Keratinocyte (primary cell): ENCODE results near the gene ZDHHC18. TPM values are rescaled to one million over a fixed set of nuclear protein-coding genes. Genes with fewer than 3 reads are reported as not detected.
A peak's percentile ranks its signal among the peaks of the same experiment; 100 is the strongest.

Experiments used
- DNase-seq: peaks from one replicate; pipeline ENCODE4 v3.0.0-alpha.2; 2011; ENCODE audit warnings: low read depth, missing footprints, low spot score
- FAIRE-seq: peaks from 2 replicates; lab custom pipeline; 2011; peaks lifted over from hg19 to GRCh38; lab: Jason Lieb, UNC
- H2AFZ ChIP-seq: 2 replicates; pipeline ENCODE4 v1.6.0; 2012; ENCODE audit warnings: low read length, control low read depth, inconsistent platforms; ENCODE audit not compliant: control insufficient read depth
- H3K27ac ChIP-seq: 2 replicates; pipeline ENCODE4 v1.5.1; 2011; ENCODE audit warnings: low read length; ENCODE audit not compliant: control insufficient read depth, insufficient read depth
- H3K27me3 ChIP-seq: 3 replicates; pipeline ENCODE4 v1.6.0; 2011; ENCODE audit warnings: low read length; ENCODE audit not compliant: control insufficient read depth, insufficient read depth; ENCODE audit errors: extremely low read depth
- H3K36me3 ChIP-seq, 2 experiments: 2 replicates in 1 of 2; 3 replicates in 1 of 2; pipeline ENCODE4 v1.5.1; 2011; ENCODE audit warnings: low read length in 2 of 2, mild to moderate bottlenecking in 1 of 2; ENCODE audit not compliant: control insufficient read depth in 2 of 2, insufficient read depth in 2 of 2; ENCODE audit errors: extremely low read depth in 1 of 2
- H3K4me1 ChIP-seq: 3 replicates; pipeline ENCODE4 v1.5.1; 2011; ENCODE audit warnings: low read length; ENCODE audit not compliant: control insufficient read depth, insufficient read depth; ENCODE audit errors: extremely low read depth
- H3K4me2 ChIP-seq: 3 replicates; pipeline ENCODE4 v1.6.0; 2011; ENCODE audit warnings: low read depth, low read length; ENCODE audit not compliant: control insufficient read depth, insufficient read depth; ENCODE audit errors: extremely low read depth
- H3K4me3 ChIP-seq, 3 experiments: fragments of 200-600 bp in 1 of 3; sonication (generic) in 1 of 3; 2 replicates in 2 of 3; 3 replicates in 1 of 3; pipeline ENCODE4 v1.5.1; 2011 to 2016; ENCODE audit warnings: low read length in 3 of 3, mild to moderate bottlenecking in 3 of 3, control low read depth in 2 of 3, inconsistent platforms in 1 of 3, low read depth in 1 of 3, mixed read lengths in 1 of 3, mixed run types in 1 of 3, moderate library complexity in 1 of 3; ENCODE audit not compliant: control insufficient read depth in 2 of 3, insufficient read depth in 2 of 3; ENCODE audit errors: extremely low read depth in 1 of 3
- H3K79me2 ChIP-seq: 2 replicates; pipeline ENCODE4 v1.6.0; 2012; ENCODE audit warnings: low read length; ENCODE audit not compliant: control insufficient read depth, insufficient read depth
- H3K9ac ChIP-seq: 3 replicates; pipeline ENCODE4 v1.6.0; 2011; ENCODE audit warnings: low read length; ENCODE audit not compliant: control insufficient read depth, insufficient read depth; ENCODE audit errors: extremely low read depth
- H3K9me1 ChIP-seq: 3 replicates; pipeline ENCODE4 v1.6.0; 2011; ENCODE audit warnings: low read length; ENCODE audit not compliant: control insufficient read depth, insufficient read depth; ENCODE audit errors: extremely low read depth
- H3K9me3 ChIP-seq: 2 replicates; pipeline ENCODE4 v1.5.1; 2012; ENCODE audit warnings: low read depth, low read length; ENCODE audit not compliant: control insufficient read depth
- H4K20me1 ChIP-seq: 3 replicates; pipeline ENCODE4 v1.6.0; 2011; ENCODE audit warnings: low read length; ENCODE audit not compliant: control insufficient read depth, insufficient read depth; ENCODE audit errors: extremely low read depth
- CTCF ChIP-seq, 3 experiments: IDR thresholded peaks in 1 of 3; conservative IDR thresholded peaks in 1 of 3; optimal IDR thresholded peaks in 1 of 3; 2 replicates in 2 of 3; 3 replicates in 1 of 3; pipeline versions ENCODE3 to v1.5.1; 2011; ENCODE audit warnings: low read length in 3 of 3, mild to moderate bottlenecking in 3 of 3, moderate library complexity in 2 of 3, control low read depth in 1 of 3, inconsistent platforms in 1 of 3; ENCODE audit not compliant: insufficient read depth in 2 of 3; ENCODE audit errors: extremely low read depth in 1 of 3
- EZH2 ChIP-seq: IDR thresholded peaks from one replicate; pipeline ENCODE4 v1.6.1; 2012; ENCODE audit warnings: inconsistent platforms, mild to moderate bottlenecking, low read length, moderate library complexity
- dilution Hi-C: fragments of 300-500 bp; cut with MboI; formaldehyde crosslinking; loops from one replicate; pipeline ENCODE4 v1.7.0; 2020; ENCODE audit warnings: low sequenced_read_pairs; ENCODE audit not compliant: extremely low pct_ligation_motif_present
- polyA minus RNA-seq, 3 experiments: library from RNA; depleted of rRNA, polyadenylated mRNA; stranded (reverse); fragments of >200 nt; gene quantifications; 1 replicate in 1 of 3; 2 replicates in 1 of 3; 3 replicates in 1 of 3; pipeline ENCODE4 v1.2.3, GENCODE V29; 2011
- polyA plus RNA-seq, 5 experiments: library from polyadenylated mRNA; depleted of rRNA in 3 of 5; stranded (reverse) in 3 of 5; stranded (forward) in 1 of 5; unstranded in 1 of 5; fragments of >200 nt; gene quantifications; 1 replicate in 1 of 5; 2 replicates in 3 of 5; 3 replicates in 1 of 5; pipeline versions ENCODE4 v1.2.1 to v1.2.3, GENCODE V29; 2011 to 2012; ENCODE audit warnings: missing spikeins in 2 of 5, low read depth in 1 of 5, low replicate concordance in 1 of 5

Gene ZDHHC18, protein sequence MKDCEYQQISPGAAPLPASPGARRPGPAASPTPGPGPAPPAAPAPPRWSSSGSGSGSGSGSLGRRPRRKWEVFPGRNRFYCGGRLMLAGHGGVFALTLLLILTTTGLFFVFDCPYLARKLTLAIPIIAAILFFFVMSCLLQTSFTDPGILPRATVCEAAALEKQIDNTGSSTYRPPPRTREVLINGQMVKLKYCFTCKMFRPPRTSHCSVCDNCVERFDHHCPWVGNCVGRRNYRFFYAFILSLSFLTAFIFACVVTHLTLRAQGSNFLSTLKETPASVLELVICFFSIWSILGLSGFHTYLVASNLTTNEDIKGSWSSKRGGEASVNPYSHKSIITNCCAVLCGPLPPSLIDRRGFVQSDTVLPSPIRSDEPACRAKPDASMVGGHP
- polyA plus RNA-seq: 18.1 to 32.0 TPM (median 22.6 TPM) in 3 replicates
- 14.0 TPM for polyA plus RNA-seq (2011; ENCODE audit: low read depth)
- polyA plus RNA-seq (2011; cell fraction: cytosol; rRNA removed): 22.3 and 28.7 TPM in 2 replicates
- 27.8 and 32.9 TPM in 2 replicates for polyA plus RNA-seq (2011; cell fraction: nucleus; rRNA removed)
- polyA plus RNA-seq (2012; ENCODE audit: low replicate concordance): 16.3 and 18.4 TPM in 2 replicates
- polyA minus RNA-seq: 21.5 to 62.9 TPM (median 45.1 TPM) in 3 replicates
- 14.4 TPM for polyA minus RNA-seq (2011; cell fraction: cytosol; rRNA and poly(A)+ RNA removed)
- polyA minus RNA-seq (2011; cell fraction: nucleus; rRNA and poly(A)+ RNA removed): 11.0 and 11.9 TPM in 2 replicates

DNA sequence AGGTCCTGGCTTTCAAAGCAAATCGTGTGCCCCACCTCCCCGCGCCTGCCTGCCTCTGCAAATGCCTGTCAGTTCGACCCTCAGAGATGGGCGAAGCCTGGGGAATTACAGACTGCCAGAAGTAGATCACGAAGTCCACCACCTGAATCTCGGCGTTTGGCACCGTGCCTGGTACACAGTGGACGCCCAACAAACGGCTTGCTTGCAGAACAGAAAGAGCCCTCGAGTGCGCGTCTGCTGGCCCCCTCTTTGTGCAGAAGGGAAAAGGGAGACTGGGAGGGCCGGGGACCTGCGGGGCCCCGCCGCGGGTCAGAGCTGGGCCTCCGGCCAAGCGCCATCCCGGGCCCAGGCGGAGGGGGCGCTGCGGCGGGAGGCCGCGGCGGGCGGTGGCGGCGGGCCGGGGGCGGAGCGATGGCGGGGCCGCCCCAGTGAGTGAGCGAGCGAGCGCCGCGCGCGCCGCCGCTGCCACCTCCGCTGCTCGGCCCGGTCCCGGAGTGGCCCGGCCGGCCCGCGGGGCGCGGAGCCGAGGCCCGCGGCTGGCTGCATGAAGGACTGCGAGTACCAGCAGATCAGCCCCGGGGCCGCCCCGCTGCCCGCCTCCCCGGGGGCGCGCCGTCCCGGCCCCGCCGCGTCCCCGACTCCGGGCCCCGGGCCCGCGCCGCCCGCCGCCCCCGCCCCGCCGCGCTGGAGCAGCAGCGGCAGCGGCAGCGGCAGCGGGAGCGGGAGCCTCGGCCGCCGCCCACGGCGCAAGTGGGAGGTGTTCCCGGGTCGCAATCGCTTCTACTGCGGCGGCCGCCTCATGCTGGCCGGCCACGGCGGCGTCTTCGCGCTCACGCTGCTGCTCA, at the start of gene ZDHHC18:
Gene ZDHHC18, plus strand, starts transcription at position 428 of the 845 bp plus-strand sequence. Its CDS starts 117 bp downstream, at position 545.
- Histone ChIP-seq H3K27me3 (no peaks in the 10 kb centered on the region), H3K9me1 (peaks cover 4% of the 10 kb centered on the region), H3K9me3 (no peaks in the 10 kb centered on the region), H2AFZ (peak within 1 kb of the TSS; percentile 99), H3K27ac (peak within 1 kb of the TSS; percentile 61), H3K4me2 (peak within 1 kb of the TSS; percentile 94), H4K20me1 (no peaks in the 10 kb centered on the region), H3K4me3 (peak within 1 kb of the TSS; percentile 64 to 85 (median 68)), H3K36me3 (peaks cover 2 to 15% of the 10 kb centered on the region in 2 experiments), H3K4me1 (peaks cover 30% of the 10 kb centered on the region), H3K9ac (peak within 1 kb of the TSS; percentile 81), H3K79me2 (peaks cover 39% of the 10 kb centered on the region)
- dilution Hi-C loops: no loop called here
- no peak for FAIRE-seq
- no peak for TF ChIP-seq EZH2
- TF ChIP-seq CTCF (optimal IDR thresholded peaks at IDR 0.05 in 1 of 3, IDR thresholded peaks at IDR 0.05 in 1 of 3, conservative IDR thresholded peaks at IDR 0.05 in 1 of 3; ENCODE audit: extremely low read depth in 1 of 3, insufficient read depth in 2 of 3, low read length in 3 of 3): peak in 2 of 3 experiments; percentile 43 to 63
- no peak for DNase-seq

DNA sequence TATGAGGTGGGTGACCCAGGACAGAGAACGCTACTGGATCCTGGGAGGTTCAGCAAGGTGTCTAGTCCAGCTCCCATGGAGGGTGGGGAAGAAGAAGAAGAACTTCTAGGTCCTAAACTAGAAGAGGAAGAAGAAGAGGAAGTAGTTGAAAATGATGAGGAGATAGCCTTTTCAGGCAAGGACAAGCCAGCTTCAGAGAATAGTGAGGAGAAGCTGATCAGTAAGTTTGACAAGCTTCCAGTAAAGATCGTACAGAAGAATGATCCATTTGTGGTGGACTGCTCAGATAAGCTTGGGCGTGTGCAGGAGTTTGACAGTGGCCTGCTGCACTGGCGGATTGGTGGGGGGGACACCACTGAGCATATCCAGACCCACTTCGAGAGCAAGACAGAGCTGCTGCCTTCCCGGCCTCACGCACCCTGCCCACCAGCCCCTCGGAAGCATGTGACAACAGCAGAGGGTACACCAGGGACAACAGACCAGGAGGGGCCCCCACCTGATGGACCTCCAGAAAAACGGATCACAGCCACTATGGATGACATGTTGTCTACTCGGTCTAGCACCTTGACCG, 47.3 kb upstream of the ZDHHC18 start:
- dilution Hi-C loops: no loop called here
- no peak overlapping the region for H3K27ac ChIP-seq
- TF ChIP-seq CTCF (optimal IDR thresholded peaks at IDR 0.05 in 1 of 3, IDR thresholded peaks at IDR 0.05 in 1 of 3, conservative IDR thresholded peaks at IDR 0.05 in 1 of 3; ENCODE audit: extremely low read depth in 1 of 3, insufficient read depth in 2 of 3, low read length in 3 of 3) (no peak), EZH2 (no peak)
- H3K4me1 ChIP-seq: no peaks in the 10 kb centered on the region
- H3K9ac ChIP-seq: no peak overlapping the region
- peaks cover 34 to 46% of the 10 kb centered on the region in 2 experiments for H3K36me3 ChIP-seq
- FAIRE-seq (no peak), DNase-seq (no peak)
- H3K9me3 ChIP-seq: no peaks in the 10 kb centered on the region
- H3K9me1 ChIP-seq: no peaks in the 10 kb centered on the region
- H3K4me2 ChIP-seq: no peak overlapping the region
- H4K20me1 ChIP-seq: no peaks in the 10 kb centered on the region
- no peaks in the 10 kb centered on the region for H3K27me3 ChIP-seq
- H2AFZ ChIP-seq: no peak overlapping the region
- peaks cover 4% of the 10 kb centered on the region for H3K79me2 ChIP-seq
- no peak overlapping the region for H3K4me3 ChIP-seq
